DOHH2 (cell line): ENCODE data around the gene CES4A.

ENCODE experiments used
- H3F3A ChIP-seq: fragments of 200-600 bp; sonication (generic), shearing (Covaris generic); 2 replicates; pipeline ENCODE4 v1.6.0; 2016; ENCODE audit warnings: antibody characterized with exemption, mild to moderate bottlenecking; ENCODE audit not compliant: control insufficient read depth, insufficient read depth
- H3K27ac ChIP-seq: fragments of 200-600 bp; sonication (generic); 2 replicates; pipeline ENCODE4 v1.5.1; 2014; ENCODE audit warnings: low read depth, mild to moderate bottlenecking, low read length, moderate library complexity
- H3K27me3 ChIP-seq: fragments of 200-600 bp; sonication (generic); 2 replicates; pipeline ENCODE4 v1.6.1; 2014; ENCODE audit warnings: mild to moderate bottlenecking, low read length, mixed read lengths; ENCODE audit not compliant: control insufficient read depth
- H3K36me3 ChIP-seq: fragments of 200-600 bp; sonication (generic); 2 replicates; pipeline ENCODE4 v1.6.1; 2014; ENCODE audit warnings: mild to moderate bottlenecking, low read length, moderate library complexity, mixed read lengths; ENCODE audit not compliant: control insufficient read depth
- H3K4me1 ChIP-seq: fragments of 200-600 bp; sonication (generic); 2 replicates; pipeline ENCODE4 v1.6.1; 2014; ENCODE audit warnings: mild to moderate bottlenecking, low read length, mixed read lengths; ENCODE audit not compliant: control insufficient read depth
- H3K4me2 ChIP-seq: fragments of 200-600 bp; sonication (generic); 2 replicates; pipeline ENCODE4 v1.6.0; 2014; ENCODE audit warnings: mild to moderate bottlenecking, low read length, moderate library complexity
- H3K4me3 ChIP-seq: fragments of 200-600 bp; sonication (generic); 2 replicates; pipeline ENCODE4 v1.5.1; 2014; ENCODE audit warnings: mild to moderate bottlenecking, low read length, mixed read lengths
- H3K79me2 ChIP-seq: fragments of 200-600 bp; sonication (generic); 2 replicates; pipeline ENCODE4 v1.6.1; 2014; ENCODE audit warnings: mild to moderate bottlenecking, low read length, mixed read lengths; ENCODE audit not compliant: control insufficient read depth
- H3K9me2 ChIP-seq: fragments of 200-600 bp; sonication (generic); replicated peaks from 2 replicates; pipeline ENCODE4 v1.6.1; 2014; ENCODE audit warnings: mild to moderate bottlenecking, low read length, mixed read lengths; ENCODE audit not compliant: control insufficient read depth
- H3K9me3 ChIP-seq: fragments of 200-600 bp; sonication (generic); 2 replicates; pipeline ENCODE4 v1.6.1; 2014; ENCODE audit warnings: antibody characterized with exemption, low read length, mixed read lengths; ENCODE audit not compliant: control insufficient read depth, insufficient read depth
- H4K20me1 ChIP-seq: fragments of 200-600 bp; sonication (generic); 2 replicates; pipeline ENCODE4 v1.6.0; 2014; ENCODE audit warnings: low read depth, mild to moderate bottlenecking, antibody characterized with exemption, low read length, moderate library complexity; ENCODE audit not compliant: control insufficient read depth, insufficient read depth
- EZH2phosphoT487 ChIP-seq: fragments of 200-600 bp; sonication (generic); IDR thresholded peaks from 2 replicates; pipeline ENCODE4 v1.6.1; 2017; ENCODE audit warnings: borderline replicate concordance, mild to moderate bottlenecking, antibody characterized with exemption, low read length, moderate library complexity, mixed read lengths
- TF ChIP-seq, protein P1 (sequence below): fragments of 200-600 bp; sonication (generic); IDR thresholded peaks from one replicate; pipeline ENCODE4 v1.5.1; 2014; ENCODE audit warnings: antibody characterized with exemption, mild to moderate bottlenecking, low read depth, low read length; ENCODE audit not compliant: poor library complexity, severe bottlenecking

Gene CES4A

DNA sequence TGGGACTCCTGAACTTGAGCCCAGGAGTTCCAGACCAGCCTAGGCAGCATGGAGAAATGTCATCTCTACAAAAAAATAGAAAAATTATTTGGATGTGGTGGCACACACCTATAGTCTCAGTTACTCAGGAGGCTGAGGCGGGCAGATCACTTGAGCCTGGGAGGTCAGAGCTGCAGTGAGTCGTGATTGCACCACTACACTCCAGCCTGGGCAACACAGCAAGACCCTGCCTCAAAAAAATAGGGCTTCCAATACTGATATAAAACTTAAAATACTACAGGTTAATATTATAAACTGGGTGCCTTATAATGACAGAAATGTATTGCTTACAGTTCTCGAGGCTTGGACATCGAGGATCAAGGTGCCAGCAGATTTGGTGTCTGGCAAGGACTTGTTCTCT, 42.5 kb upstream of the CES4A start:
- peaks cover 33% of the 10 kb centered on the region for H3K27me3 ChIP-seq
- H3K9me3 ChIP-seq, result no peaks in the 10 kb centered on the region
- H3K4me1 ChIP-seq, result peaks cover 18% of the 10 kb centered on the region
- no peaks in the 10 kb centered on the region for H3F3A ChIP-seq
- H3K79me2 ChIP-seq, result no peaks in the 10 kb centered on the region
- H3K4me2 ChIP-seq, result no peak overlapping the region
- H3K9me2 ChIP-seq, result no peaks in the 10 kb centered on the region
- TF ChIP-seq, protein P1, sequence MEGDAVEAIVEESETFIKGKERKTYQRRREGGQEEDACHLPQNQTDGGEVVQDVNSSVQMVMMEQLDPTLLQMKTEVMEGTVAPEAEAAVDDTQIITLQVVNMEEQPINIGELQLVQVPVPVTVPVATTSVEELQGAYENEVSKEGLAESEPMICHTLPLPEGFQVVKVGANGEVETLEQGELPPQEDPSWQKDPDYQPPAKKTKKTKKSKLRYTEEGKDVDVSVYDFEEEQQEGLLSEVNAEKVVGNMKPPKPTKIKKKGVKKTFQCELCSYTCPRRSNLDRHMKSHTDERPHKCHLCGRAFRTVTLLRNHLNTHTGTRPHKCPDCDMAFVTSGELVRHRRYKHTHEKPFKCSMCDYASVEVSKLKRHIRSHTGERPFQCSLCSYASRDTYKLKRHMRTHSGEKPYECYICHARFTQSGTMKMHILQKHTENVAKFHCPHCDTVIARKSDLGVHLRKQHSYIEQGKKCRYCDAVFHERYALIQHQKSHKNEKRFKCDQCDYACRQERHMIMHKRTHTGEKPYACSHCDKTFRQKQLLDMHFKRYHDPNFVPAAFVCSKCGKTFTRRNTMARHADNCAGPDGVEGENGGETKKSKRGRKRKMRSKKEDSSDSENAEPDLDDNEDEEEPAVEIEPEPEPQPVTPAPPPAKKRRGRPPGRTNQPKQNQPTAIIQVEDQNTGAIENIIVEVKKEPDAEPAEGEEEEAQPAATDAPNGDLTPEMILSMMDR, result no peak
- TF ChIP-seq EZH2phosphoT487, result no peak
- H3K27ac ChIP-seq, result no peak overlapping the region
- no peaks in the 10 kb centered on the region for H4K20me1 ChIP-seq
- no peak overlapping the region for H3K4me3 ChIP-seq
- peaks cover 22% of the 10 kb centered on the region for H3K36me3 ChIP-seq

DNA sequence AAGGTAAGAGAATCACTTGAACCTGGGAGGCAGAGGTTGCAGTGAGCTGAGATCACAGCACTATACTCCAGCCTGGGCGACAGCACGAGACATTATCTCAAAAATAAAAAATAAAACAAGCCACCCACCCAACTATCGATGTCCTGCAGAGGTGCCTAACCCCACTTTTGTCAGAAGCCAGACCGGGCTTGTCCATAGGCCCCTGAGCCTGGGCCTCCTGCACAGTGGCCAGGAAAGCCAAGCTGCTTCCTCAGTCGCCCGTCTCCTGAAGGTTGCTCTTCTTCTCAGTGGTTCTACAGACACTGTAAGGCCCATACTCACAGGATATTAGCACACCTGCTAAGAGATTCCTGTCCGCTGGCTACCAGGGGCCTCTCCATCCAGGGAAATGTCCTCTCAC, 41.8 kb upstream of the CES4A start:
- Histone ChIP-seq H4K20me1 (no peaks in the 10 kb centered on the region), H3K4me2 (no peak overlapping the region), H3K4me1 (peaks cover 18% of the 10 kb centered on the region), H3K4me3 (no peak overlapping the region), H3K79me2 (no peaks in the 10 kb centered on the region), H3F3A (no peaks in the 10 kb centered on the region), H3K9me2 (no peaks in the 10 kb centered on the region), H3K27ac (no peak overlapping the region), H3K36me3 (peaks cover 17% of the 10 kb centered on the region), H3K27me3 (peaks cover 39% of the 10 kb centered on the region), H3K9me3 (no peaks in the 10 kb centered on the region)
- TF ChIP-seq EZH2phosphoT487, result no peak
- TF ChIP-seq, protein P1, result no peak

DNA sequence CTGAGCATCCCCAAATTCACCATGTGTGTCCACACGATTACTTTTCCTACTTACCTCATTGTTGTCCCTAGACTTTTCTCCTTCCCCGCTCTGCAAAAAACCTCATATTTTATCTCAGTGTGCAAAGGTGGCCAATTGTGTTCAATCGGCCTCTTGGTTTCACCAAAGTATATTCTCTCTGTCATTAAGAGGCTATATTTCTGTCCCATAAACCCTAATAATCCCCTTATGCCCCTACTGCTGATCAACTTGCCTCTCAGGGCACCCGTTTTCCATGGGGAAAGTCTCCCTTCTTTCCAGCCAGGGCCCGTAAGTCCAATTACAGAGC, 41.5 kb upstream of the CES4A start:
- Histone ChIP-seq H3K79me2 (no peaks in the 10 kb centered on the region), H3K27me3 (peaks cover 43% of the 10 kb centered on the region), H4K20me1 (no peaks in the 10 kb centered on the region), H3K4me1 (peaks cover 18% of the 10 kb centered on the region), H3F3A (no peaks in the 10 kb centered on the region), H3K36me3 (peaks cover 16% of the 10 kb centered on the region), H3K4me2 (no peak overlapping the region), H3K9me3 (no peaks in the 10 kb centered on the region), H3K4me3 (no peak overlapping the region), H3K27ac (no peak overlapping the region), H3K9me2 (no peaks in the 10 kb centered on the region)
- TF ChIP-seq EZH2phosphoT487, result no peak
- TF ChIP-seq, protein P1, result no peak
